Fibroblast of the aortic adventitia (primary cell): ENCODE measurements around the gene GPSM3. TPM values are rescaled to one million over a fixed set of nuclear protein-coding genes. Genes with fewer than 3 reads are reported as not detected.

Experiments used
- DNase-seq: peaks from one replicate; pipeline ENCODE4 v3.0.0-alpha.2; 2010; ENCODE audit warnings: low read depth
- H3K4me3 ChIP-seq: 2 replicates; pipeline ENCODE4 v1.5.1; 2011; ENCODE audit warnings: low read depth, mild to moderate bottlenecking, control low read depth, low read length, moderate library complexity
- CTCF ChIP-seq: IDR thresholded peaks from 2 replicates; pipeline ENCODE4 v1.5.1; 2011; ENCODE audit warnings: mild to moderate bottlenecking, low read length, control low read depth, inconsistent platforms; ENCODE audit not compliant: insufficient read depth
- total RNA-seq: library from RNA; depleted of rRNA; stranded (reverse); fragments of >200 nt; gene quantifications from 2 replicates; pipeline ENCODE4 v1.2.3, GENCODE V29; 2012; ENCODE audit warnings: low replicate concordance

The GPSM3 gene
- total RNA-seq, 1 donor: 0.90 TPM

GRCh38 chr6:32173051-32173727 lies 19.3 kb downstream of the GPSM3 start:
- H3K4me3 ChIP-seq: no peak overlapping the region
- no peak for DNase-seq
- no peak for TF ChIP-seq CTCF

GRCh38 chr6:32171234-32171633 lies 21.2 kb downstream of the GPSM3 start:
- H3K4me3 ChIP-seq: no peak overlapping the region
- DNase-seq: no peak
- TF ChIP-seq CTCF: no peak

GRCh38 chr6:32170294-32170693 lies 22.1 kb downstream of the GPSM3 start:
- DNase-seq: no peak
- H3K4me3 ChIP-seq: no peak overlapping the region
- TF ChIP-seq CTCF: no peak

- no peak for DNase-seq
- TF ChIP-seq CTCF: no peak
- no peak overlapping the region for H3K4me3 ChIP-seq
Measured at GRCh38 chr6:32168807-32169591, 23.4 kb downstream of the GPSM3 start.

- H3K4me3 ChIP-seq: no peak overlapping the region
- no peak for DNase-seq
- TF ChIP-seq CTCF: no peak
Measured at GRCh38 chr6:32168350-32168749, 24.1 kb downstream of the GPSM3 start.

- H3K4me3 ChIP-seq: no peak overlapping the region
- no peak for TF ChIP-seq CTCF
- DNase-seq: no peak
Measured at GRCh38 chr6:32167761-32168262, 24.6 kb downstream of the GPSM3 start.
